Esophagus squamous epithelium (tissue), 4 donors: ENCODE measurements around the gene MYH10.

ENCODE experiments used
- POLR2A ChIP-seq, 4 donors: fragments of 450-650 bp; IDR thresholded peaks; one replicate each; pipeline ENCODE4 v1.6.1; 2017; ENCODE audit warnings: antibody characterized with exemption in 4 of 4, mild to moderate bottlenecking in 4 of 4, moderate library complexity in 3 of 4
- TF ChIP-seq, protein P1 (sequence below), 6 experiments: fragments of 450-650 bp in 4 of 6; fragments of 200-600 bp in 2 of 6; sonication (generic) in 2 of 6; IDR thresholded peaks; one replicate each; pipeline ENCODE4 v1.5.1; 2016 to 2019; ENCODE audit warnings: antibody characterized with exemption in 6 of 6, mild to moderate bottlenecking in 4 of 6, moderate library complexity in 4 of 6

DNA sequence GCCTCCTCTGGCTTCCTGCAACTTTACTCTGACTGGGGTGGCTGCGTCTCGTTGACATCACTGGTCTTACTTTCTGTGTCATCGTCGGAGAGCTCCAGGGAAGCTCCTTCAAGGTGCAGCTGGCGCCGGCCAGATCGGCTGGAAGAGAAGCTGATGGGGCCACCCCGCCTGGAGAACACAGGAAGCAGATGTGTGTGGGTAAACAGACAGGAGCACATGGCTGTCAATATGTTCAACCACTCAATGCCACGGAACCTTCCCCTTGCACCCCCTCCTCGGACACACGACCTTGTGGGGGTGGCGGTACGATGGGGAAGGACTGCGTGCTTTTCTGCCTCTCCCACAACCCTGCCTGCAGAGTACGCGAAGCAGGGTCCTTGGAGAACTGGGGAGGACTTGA lies 154.7 kb downstream of the MYH10 start:
- TF ChIP-seq, protein P1, sequence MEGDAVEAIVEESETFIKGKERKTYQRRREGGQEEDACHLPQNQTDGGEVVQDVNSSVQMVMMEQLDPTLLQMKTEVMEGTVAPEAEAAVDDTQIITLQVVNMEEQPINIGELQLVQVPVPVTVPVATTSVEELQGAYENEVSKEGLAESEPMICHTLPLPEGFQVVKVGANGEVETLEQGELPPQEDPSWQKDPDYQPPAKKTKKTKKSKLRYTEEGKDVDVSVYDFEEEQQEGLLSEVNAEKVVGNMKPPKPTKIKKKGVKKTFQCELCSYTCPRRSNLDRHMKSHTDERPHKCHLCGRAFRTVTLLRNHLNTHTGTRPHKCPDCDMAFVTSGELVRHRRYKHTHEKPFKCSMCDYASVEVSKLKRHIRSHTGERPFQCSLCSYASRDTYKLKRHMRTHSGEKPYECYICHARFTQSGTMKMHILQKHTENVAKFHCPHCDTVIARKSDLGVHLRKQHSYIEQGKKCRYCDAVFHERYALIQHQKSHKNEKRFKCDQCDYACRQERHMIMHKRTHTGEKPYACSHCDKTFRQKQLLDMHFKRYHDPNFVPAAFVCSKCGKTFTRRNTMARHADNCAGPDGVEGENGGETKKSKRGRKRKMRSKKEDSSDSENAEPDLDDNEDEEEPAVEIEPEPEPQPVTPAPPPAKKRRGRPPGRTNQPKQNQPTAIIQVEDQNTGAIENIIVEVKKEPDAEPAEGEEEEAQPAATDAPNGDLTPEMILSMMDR (IDR thresholded peaks at IDR 0.05): no peak
- TF ChIP-seq POLR2A (IDR thresholded peaks at IDR 0.05): no peak
